ENCODE results near the gene MST1R.
A peak's percentile ranks its signal among the peaks of the same experiment; 100 is the strongest.

Gene MST1R

DNA sequence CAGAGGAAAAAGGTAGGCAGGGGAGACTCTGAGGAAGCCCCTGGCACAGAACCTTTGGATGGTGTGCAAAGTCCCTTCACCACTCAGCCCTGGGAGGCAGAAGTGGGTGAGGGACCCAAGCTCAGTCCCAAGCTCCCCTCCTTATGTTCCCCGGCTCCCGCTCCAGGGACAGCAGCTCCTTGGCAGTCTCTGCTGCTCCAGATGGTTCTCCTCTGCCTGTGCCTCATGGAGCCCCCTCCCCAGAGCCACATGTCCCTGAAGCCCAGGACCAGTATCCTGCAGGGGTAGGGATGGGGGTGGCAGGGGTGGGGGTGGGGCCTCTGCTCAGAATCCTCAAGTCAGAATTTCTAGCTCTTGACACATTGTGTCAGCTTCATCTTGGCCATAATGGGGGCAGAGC, 26.0 kb downstream of the MST1R start:
- DNase-seq (ENCODE audit: low read depth, low spot score) = no peak

- no peak for DNase-seq (ENCODE audit: low read depth, low spot score)
These were observed 27.1 kb downstream of the MST1R start for GRCh38 chr3:49876567-49876966.

DNA sequence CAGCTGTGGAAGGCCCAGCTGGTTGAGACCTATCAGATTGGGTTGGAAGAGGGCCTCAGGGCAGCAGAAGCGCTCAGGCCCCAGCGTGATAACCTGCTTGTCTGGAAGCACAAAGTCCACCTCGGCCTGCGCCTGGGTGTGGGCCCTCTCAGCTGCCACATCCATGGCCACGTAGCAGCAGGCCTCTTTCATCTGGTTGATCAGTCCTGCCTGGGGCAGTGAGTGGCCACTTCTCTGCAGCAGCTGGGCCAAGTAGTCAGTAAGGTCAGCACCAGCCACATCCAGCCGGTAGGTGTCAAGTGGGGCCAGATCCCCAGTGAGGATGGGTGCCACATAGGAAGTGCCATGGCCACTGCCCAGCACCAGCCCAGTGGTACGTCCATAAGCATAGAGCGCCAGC, 30.1 kb downstream of the MST1R start:
- DNase-seq (ENCODE audit: low read depth, low spot score) = no peak

- DNase-seq (ENCODE audit: low read depth, low spot score) = no peak
These were observed 30.8 kb downstream of the MST1R start for GRCh38 chr3:49872801-49873281.

DNA sequence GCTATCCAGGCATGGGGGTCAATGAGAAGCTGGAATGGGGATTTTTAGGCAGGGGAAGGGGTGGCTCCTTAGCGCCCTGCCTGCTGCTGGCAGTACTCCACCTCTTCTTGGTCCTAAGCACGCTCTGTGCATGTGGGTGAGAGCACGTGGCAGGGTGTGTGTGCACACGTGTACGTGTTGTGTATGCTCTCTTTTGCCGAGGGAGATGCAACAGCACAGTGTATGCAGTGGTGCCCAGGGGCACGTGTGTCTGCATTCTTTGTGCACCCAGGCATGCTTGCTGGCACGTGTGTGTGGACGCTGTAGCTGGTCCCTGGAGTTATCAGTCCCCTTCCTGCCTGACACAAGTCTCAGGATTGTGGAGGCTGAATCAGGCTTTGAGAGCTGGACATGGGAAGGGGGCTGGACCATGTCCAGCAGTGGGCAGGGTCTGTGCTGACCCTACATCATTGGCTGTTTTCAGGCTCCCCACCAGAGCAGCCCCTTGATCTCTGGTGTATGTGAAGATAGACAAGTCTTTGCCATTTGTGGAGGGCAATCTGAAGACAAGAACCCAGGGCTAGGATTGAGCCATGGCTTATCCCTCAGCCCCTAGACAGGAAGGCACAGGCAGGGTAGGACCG, 32.0 kb downstream of the MST1R start:
- DNase-seq (ENCODE audit: low read depth, low spot score) = no peak

DNA sequence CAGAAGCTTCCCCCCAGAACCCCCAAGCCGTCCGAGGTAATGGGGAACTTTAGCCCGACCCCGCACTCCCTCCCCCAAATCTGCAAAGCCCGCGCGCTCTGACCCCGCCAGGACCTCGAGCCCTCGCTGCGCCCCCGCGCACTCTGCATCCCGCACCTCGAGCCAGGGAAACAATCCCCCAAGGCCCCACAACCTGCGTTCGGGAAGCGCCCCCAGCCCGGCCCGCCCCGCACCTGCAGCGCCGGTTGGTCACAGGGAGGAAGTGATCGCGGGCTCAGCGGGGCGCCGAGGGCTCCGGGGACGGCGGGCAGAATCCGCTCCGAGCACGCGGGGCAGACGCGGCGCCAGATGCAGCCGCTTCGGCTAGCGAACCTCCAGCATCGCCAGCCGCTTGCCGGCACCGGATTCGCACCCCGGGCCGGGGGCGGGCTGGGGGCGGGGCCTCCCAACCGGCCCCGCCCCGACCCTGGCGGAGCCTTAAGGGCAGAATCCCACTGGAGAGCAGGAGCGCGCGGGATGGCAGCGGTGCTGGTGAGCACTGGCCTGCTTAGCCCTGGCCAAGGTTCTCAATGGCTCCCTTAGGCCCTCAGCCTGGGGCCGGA, 34.0 kb downstream of the MST1R start, which contains the start of gene CAMKV:
Gene CAMKV (minus strand): TSS at position 382 of the 602 bp plus-strand sequence. CDS start 7,518 bp downstream, outside the sequence.
- DNase-seq (ENCODE audit: low read depth, low spot score) = no peak

DNA sequence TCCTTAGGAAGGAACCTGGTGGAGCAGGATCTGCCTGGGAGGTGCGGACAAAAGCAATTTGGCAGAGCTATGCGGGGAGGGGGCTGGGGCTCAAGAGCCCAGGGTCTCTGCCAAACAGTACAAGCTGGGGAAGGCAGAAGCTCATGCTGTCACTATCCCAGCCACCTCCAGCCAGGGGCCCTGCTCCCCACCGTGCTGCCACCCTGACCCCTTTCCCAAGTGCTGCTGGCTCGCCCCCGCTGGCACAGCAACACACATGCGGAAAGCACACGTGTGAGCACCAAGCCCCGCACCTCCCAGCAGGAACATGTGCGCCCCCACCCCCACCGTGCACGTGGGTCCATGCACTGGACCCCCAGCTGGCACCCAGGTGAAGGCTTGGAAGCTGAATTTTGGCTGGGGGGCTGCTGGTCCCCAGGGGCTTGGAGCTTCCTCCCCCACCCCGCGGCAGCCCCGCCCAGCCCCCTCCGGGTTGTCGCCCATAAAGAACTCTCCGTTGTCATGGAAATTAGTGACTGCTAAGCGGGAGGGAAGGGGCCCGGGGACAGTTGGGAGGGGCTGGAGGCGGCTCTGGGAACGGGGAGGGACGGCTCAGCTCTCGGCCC, 34.7 kb downstream of the MST1R start:
- DNase-seq (ENCODE audit: low read depth, low spot score) = no peak

- DNase-seq (ENCODE audit: low read depth, low spot score) = no peak
These were observed 35.8 kb downstream of the MST1R start for GRCh38 chr3:49867871-49868321.

DNA sequence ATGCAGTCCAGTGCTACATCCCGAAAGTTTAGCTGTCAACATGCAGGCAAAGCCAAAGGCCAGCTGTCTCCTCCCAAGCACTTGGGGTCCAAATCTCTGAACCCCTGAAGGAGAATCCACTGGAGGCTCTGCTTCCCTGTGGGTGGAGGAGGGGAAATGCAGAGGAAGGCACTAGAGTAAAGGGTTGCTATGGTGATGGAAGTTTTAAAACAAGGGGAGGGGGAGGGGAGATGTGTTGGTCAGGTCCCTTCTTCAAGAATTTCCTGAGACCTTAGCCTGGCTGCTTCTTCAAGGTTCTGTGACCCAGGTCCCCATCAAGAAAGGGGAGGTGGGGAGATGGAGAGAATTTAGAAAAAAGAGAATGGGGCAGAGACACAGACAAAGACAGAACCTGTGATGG, 36.3 kb downstream of the MST1R start:
- no peak for DNase-seq (ENCODE audit: low read depth, low spot score)

- DNase-seq (ENCODE audit: low read depth, low spot score) = no peak
These were observed 38.4 kb downstream of the MST1R start for GRCh38 chr3:49865198-49865784.

- no peak for DNase-seq (ENCODE audit: low read depth, low spot score)
These were observed 39.2 kb downstream of the MST1R start for GRCh38 chr3:49864505-49864904.

DNA sequence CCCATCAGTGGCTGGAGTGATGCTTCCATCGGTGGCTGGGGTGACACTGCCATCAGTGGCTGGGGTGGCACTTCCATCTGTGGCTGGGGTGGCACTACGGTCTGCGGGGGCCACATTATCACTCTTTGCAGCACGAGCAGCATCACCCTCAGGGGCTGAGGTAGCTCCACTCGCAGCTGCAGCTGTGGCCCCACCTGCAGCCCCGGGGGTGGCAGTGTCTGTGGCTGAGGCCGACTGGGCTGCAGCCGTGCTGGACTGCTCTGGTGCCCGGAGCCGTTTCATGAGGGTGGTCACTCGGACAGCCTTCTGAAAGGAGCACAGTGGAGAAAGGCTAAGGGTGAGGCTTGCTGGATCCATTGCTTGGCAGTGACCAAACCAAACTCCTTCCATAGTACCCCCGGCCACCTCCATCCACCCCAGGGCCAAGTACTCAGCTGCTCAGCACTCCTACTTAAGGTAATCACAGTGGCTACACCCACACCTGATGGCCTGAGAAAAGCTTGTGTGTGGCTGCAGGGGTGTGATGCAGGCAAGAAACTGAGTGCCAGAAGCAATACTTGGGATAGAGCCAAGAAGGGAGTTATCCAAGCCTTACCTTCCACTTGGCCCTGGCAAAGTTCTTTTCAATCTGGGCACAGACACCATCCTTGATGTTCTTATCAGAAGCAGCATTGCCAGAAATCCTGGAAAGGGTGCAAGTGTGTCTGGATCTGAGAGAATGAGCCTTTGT, 43.9 kb downstream of the MST1R start:
- DNase-seq (ENCODE audit: low read depth, low spot score) = no peak

GRCh38 chr3:49856181-49857005, 47.3 kb downstream of the MST1R start, which contains the start of gene TRAIP:
TSS of gene TRAIP (minus strand) at chr3:49856564. CDS start at chr3:49856453, 111 bp downstream.
- peak; percentile 57 for DNase-seq (ENCODE audit: low read depth, low spot score)

- DNase-seq (ENCODE audit: low read depth, low spot score) = no peak
These were observed 48.0 kb downstream of the MST1R start for GRCh38 chr3:49855662-49856061.

- no peak for DNase-seq (ENCODE audit: low read depth, low spot score)
These were observed 58.0 kb downstream of the MST1R start for GRCh38 chr3:49845694-49846093.

DNA sequence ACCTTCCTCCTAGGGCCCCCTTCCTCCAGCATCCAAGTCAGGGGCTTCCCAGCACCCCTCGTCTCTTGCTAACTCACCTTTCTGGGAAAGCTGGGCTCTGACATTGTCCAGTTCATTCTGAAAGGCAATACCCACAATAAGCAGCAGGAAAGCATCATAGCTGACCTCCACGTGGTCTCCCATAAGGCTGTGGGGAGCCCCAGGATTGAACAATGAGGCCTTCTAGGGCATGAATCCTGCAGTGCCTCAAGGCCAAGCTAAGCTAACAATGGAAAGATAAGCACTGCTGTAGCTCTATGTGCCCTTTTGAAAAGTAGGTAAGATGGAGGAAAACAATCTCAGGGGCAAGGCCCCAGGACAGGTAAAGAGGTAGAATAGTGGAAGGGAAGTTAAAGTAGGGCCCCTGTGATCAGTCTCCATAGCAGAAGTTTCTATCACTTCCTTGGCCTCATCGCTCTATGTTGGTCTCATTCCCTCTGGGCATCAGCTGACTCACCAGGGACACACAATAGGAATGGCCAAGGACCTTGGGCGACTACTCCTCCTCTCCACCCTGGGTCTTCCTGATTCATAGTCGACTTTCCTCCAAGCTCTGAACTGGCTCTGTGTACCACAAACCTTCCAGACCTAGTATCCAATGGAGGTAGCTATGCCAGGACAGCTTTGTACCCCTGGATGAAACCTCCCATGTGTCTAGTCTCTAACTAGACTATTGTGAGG, 59.0 kb downstream of the MST1R start:
- DNase-seq (ENCODE audit: low read depth, low spot score) = no peak

- no peak for DNase-seq (ENCODE audit: low read depth, low spot score)
These were observed 60.7 kb downstream of the MST1R start for GRCh38 chr3:49842843-49843517.

GRCh38 chr3:49841806-49842205, 61.9 kb downstream of the MST1R start:
- DNase-seq (ENCODE audit: low read depth, low spot score) = no peak

DNA sequence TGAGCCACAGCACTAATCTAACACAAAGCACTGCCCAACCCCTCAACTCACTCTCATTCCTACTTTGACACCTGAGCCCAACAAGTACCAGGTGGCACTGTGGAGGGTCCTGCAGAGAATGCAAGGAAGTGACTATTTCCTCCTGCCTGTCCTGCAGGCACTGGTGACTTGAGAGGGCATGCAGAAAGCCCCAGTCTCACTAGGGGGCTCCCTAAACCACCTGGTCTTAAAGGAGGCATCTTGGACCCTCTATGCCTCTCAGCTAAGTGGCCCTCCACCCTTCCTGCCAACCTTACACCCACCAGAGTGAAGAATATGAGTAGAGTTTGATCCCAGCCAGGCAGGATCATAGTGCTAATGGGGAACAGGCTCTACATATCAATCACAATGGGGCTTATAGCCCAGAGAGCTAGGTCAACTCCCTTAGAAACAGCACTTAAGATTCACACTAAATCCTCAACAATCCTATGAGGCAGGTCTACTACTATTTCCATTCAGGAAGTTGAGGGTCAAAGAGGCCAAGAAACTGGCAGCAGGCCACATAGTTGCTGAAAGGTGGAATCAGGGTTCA, 62.5 kb downstream of the MST1R start:
- DNase-seq (ENCODE audit: low read depth, low spot score) = no peak

All from brain pericyte (primary cell).